Fibroblast of the aortic adventitia (primary cell): ENCODE data around the gene ATP8A2. TPM values are rescaled to one million over a fixed set of nuclear protein-coding genes. Genes with fewer than 3 reads are reported as not detected.

Source experiments
- DNase-seq: peaks from one replicate; pipeline ENCODE4 v3.0.0-alpha.2; 2010; ENCODE audit warnings: low read depth
- H3K4me3 ChIP-seq: 2 replicates; pipeline ENCODE4 v1.5.1; 2011; ENCODE audit warnings: low read depth, mild to moderate bottlenecking, control low read depth, low read length, moderate library complexity
- CTCF ChIP-seq: IDR thresholded peaks from 2 replicates; pipeline ENCODE4 v1.5.1; 2011; ENCODE audit warnings: mild to moderate bottlenecking, low read length, control low read depth, inconsistent platforms; ENCODE audit not compliant: insufficient read depth
- total RNA-seq: library from RNA; depleted of rRNA; stranded (reverse); fragments of >200 nt; gene quantifications from 2 replicates; pipeline ENCODE4 v1.2.3, GENCODE V29; 2012; ENCODE audit warnings: low replicate concordance

Gene ATP8A2
- total RNA-seq, 1 donor, result under 0.01 TPM

DNA sequence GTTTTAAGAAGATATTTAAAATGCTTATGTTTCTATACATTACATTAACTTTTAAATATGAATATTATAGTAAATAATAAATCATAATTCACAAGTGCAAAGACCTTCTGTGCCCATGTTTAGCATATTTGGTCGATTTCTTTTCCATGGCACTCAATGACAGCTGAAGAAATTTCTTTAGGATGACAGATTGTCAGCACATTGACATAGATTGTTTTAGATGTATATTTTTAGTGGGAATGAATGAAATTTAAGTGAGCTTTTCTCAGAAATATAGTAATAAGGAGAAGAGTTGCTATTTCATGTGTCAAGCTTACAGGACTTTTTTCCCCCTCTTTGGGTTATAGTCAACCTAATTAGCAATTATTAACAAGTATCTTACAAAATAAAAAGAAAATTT, 423.5 kb downstream of the ATP8A2 start:
- no peak for DNase-seq
- no peak for TF ChIP-seq CTCF

DNA sequence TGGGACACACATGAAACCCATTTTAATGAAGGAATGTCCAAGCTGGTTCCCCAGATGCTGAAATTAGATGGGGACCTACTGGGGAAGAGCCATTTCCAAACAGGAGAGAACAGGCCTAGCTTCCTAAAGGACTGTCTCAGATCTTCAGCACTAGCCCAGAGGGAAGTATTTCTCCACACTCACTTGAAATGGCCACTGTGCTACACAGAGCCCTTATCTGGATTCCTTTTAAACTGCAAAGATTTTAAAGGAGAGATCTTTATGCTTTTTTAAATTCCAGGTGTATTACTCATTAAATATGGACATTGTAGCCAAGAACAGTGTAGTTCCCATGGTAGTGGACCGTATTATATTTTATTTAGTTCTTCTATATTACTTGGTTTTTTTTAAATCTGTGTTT, 424.7 kb downstream of the ATP8A2 start:
- no peak for DNase-seq
- no peak for TF ChIP-seq CTCF
- no peak overlapping the region for H3K4me3 ChIP-seq

More for the DNA sequence above, 423.5 kb downstream of the ATP8A2 start:
- no peak overlapping the region for H3K4me3 ChIP-seq

DNA sequence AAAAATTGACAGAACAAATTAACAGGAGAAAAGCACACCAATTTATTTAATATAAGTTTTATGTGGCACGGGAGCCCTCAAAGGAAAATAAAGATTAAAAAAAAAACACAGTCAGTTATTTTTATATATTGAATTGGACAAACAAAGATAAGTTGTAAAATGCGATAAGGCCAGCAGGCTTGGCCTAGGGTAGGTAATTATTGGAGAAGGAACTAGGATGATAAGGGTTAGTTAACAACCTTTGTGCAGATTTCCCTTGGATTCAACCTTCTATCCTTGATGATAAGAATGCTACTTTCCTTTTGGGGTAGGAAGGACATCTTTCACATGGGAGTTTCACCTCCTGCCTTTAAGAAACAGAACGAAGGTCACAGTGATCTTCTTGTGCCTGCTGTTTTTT, 427.2 kb downstream of the ATP8A2 start:
- no peak overlapping the region for H3K4me3 ChIP-seq
- DNase-seq, result no peak
- no peak for TF ChIP-seq CTCF

GRCh38 chr13:25800523-25800922, 428.7 kb downstream of the ATP8A2 start:
- DNase-seq, result no peak

GRCh38 chr13:25802579-25802978, 430.8 kb downstream of the ATP8A2 start:
- no peak for TF ChIP-seq CTCF
- DNase-seq, result no peak

More at GRCh38 chr13:25800523-25800922, 428.7 kb downstream of the ATP8A2 start:
- H3K4me3 ChIP-seq, result no peak overlapping the region
- no peak for TF ChIP-seq CTCF

DNA sequence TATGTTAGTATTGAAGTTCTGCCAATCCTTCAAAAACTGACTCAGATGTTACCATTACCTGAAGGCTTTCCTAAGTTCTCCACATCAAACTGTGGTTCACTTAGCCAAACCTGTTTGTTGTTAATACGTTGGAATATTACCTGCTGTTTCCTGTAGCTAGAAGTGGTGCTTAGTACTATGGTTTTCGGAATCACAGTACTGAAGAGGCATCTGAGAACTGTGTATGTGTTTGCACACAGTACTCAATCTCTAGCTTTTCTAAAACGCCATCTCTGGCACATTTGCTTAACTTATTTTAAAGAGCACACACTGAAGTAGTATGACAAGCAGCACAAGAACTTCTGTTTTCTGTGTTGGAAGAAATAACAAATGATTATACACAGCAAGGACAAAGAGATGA, 431.9 kb downstream of the ATP8A2 start:
- no peak for TF ChIP-seq CTCF
- no peak for DNase-seq
- no peak overlapping the region for H3K4me3 ChIP-seq

More at GRCh38 chr13:25802579-25802978, 430.8 kb downstream of the ATP8A2 start:
- no peak overlapping the region for H3K4me3 ChIP-seq

GRCh38 chr13:25806264-25806974, 434.6 kb downstream of the ATP8A2 start:
- DNase-seq, result no peak
- H3K4me3 ChIP-seq, result no peak overlapping the region
- TF ChIP-seq CTCF, result no peak
